Measurements from ENCODE around the gene NOTCH1. TPM values are rescaled to one million over a fixed set of nuclear protein-coding genes. Genes with fewer than 3 reads are reported as not detected.

Gene NOTCH1
- total RNA-seq, 1 experiment from 2014 or later, result 53.4 TPM

DNA sequence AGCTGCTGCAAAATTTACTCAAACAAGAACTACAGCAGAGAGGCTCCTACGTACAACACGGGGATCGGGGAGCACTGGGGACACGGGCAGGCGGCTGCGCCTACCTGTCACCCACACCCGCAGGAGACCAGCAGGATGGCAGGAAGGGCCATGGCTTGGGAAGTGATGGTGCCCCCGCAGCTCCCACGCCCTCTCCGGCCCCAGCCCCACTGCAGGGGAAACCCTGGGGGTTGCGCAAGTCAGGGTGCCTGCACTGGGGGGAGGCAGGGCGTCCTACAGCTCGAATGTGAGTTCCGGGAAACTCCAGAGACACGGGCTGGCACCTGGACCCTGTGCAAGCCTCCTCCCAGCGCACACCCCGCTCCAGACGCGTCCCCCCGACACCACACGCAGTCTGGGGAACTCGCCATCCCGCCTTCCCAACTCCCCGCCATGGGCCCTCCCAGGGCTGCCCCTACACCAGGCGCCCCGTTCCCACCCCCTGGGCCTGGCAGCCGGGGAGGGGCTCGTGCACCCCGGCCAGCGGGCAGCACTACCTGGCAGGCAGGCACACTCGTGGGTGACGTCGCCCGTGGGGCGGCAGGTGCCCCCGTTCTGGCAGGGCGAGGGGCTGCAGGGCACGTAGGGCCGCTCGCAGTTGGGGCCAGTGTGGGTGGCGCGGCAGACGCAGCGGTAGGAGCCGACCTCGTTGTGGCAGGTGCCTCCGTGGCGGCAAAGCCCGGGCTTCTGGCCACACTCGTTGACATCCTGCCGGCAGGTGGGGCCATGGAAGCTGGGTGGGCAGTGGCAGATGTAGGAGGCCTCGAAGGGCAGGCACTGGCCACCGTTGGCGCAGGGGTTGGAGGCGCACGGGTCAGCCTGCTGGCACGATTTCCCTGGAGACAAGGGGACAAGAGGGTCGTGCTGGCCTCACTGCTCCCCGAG, 23.3 kb downstream of the NOTCH1 start:
- TF ChIP-seq, protein P1, sequence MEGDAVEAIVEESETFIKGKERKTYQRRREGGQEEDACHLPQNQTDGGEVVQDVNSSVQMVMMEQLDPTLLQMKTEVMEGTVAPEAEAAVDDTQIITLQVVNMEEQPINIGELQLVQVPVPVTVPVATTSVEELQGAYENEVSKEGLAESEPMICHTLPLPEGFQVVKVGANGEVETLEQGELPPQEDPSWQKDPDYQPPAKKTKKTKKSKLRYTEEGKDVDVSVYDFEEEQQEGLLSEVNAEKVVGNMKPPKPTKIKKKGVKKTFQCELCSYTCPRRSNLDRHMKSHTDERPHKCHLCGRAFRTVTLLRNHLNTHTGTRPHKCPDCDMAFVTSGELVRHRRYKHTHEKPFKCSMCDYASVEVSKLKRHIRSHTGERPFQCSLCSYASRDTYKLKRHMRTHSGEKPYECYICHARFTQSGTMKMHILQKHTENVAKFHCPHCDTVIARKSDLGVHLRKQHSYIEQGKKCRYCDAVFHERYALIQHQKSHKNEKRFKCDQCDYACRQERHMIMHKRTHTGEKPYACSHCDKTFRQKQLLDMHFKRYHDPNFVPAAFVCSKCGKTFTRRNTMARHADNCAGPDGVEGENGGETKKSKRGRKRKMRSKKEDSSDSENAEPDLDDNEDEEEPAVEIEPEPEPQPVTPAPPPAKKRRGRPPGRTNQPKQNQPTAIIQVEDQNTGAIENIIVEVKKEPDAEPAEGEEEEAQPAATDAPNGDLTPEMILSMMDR (IDR thresholded peaks at IDR 0.05; ENCODE audit: unreplicated experiment), result no peak
- Mint-ChIP-seq H3K36me3 (ENCODE audit: insufficient read depth, unreplicated experiment) (peaks cover 15% of the 10 kb centered on the region), H3K27ac (ENCODE audit: low read depth, unreplicated experiment) (no peak overlapping the region), H3K9me3 (ENCODE audit: unreplicated experiment) (no peaks in the 10 kb centered on the region), H3K4me1 (ENCODE audit: insufficient read depth, unreplicated experiment) (no peaks in the 10 kb centered on the region), H3K4me3 (ENCODE audit: unreplicated experiment) (no peak overlapping the region), H3K27me3 (ENCODE audit: insufficient read depth, unreplicated experiment) (no peaks in the 10 kb centered on the region)
- ChIA-PET POLR2A (no interaction called here), CTCF (interaction anchor here (3.2 kb wide), 1 partner anchor 35 kb away, joined by 11 read pairs; no protein-coding TSS in a partner anchor)
- no peak for DNase-seq (ENCODE audit: unreplicated experiment)
- BruUV-seq (replicated peaks), result no TSS peak
- intact Hi-C loops (cut with micrococcal nuclease), result no loop called here

DNA sequence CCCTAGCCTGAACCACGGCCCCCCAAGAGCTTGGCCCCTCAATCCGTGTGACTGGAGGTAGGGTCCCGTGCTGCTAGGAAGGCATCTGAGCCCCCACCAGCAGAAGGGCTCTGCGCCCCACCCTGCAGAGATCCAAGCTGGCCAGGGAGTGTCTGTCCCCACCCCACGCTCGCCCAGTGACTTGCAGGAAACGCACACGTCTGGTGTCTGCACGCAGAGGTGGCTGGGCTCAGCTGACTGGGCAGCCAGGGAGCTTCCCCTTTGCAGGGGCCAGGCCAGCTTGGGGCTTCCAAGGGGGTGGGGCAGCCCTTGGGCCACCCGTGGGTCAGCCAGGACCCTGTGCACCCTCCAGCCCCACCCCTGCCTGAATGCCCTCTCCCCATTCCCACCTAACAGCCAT, 24.3 kb downstream of the NOTCH1 start:
- BruUV-seq (replicated peaks), result no TSS peak
- ChIA-PET POLR2A (no interaction called here), CTCF (interaction anchor here (0.6 to 3.2 kb wide), 3 partner anchors 34 to 104 kb away, joined by 3 to 11 read pairs (median 5); no protein-coding TSS in a partner anchor)
- Mint-ChIP-seq H3K36me3 (ENCODE audit: insufficient read depth, unreplicated experiment) (peaks cover 17% of the 10 kb centered on the region), H3K4me3 (ENCODE audit: unreplicated experiment) (no peak overlapping the region), H3K27ac (ENCODE audit: low read depth, unreplicated experiment) (no peak overlapping the region), H3K4me1 (ENCODE audit: insufficient read depth, unreplicated experiment) (no peaks in the 10 kb centered on the region), H3K9me3 (ENCODE audit: unreplicated experiment) (no peaks in the 10 kb centered on the region), H3K27me3 (ENCODE audit: insufficient read depth, unreplicated experiment) (no peaks in the 10 kb centered on the region)
- intact Hi-C loops (cut with micrococcal nuclease), result no loop called here
- TF ChIP-seq, protein P1 (IDR thresholded peaks at IDR 0.05; ENCODE audit: unreplicated experiment), result no peak
- DNase-seq (ENCODE audit: unreplicated experiment), result no peak

DNA sequence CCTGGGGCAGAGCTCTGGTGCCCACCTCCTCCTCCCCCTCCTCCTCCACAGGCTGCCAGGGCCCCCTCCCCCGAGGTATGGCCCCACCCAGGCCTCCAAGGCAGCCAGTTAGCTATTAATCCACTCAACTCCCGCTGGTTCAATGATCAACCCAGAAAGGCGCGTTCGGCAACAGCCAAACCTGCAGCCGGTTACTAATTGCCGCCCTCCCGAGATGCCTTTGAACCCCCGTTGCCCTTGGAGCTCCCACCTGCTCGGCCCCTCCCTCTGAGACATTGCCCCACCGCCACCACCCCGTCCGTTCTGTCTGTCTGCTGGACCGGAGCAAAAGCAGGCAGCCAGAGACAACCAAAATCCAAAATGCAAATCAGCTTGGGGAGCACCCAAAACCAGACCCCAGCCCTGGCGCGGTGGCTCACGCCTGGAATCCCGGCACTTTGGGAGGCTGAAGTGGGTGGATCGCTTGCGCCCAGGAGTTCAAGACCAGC, 25.8 kb downstream of the NOTCH1 start:
- intact Hi-C loops (cut with micrococcal nuclease), result no loop called here
- H3K36me3 Mint-ChIP-seq (ENCODE audit: insufficient read depth, unreplicated experiment), result peaks cover 26% of the 10 kb centered on the region
- no peak for DNase-seq (ENCODE audit: unreplicated experiment)
- H3K4me1 Mint-ChIP-seq (ENCODE audit: insufficient read depth, unreplicated experiment), result no peaks in the 10 kb centered on the region
- TF ChIP-seq, protein P1 (IDR thresholded peaks at IDR 0.05; ENCODE audit: unreplicated experiment), result no peak
- ChIA-PET POLR2A (interaction anchor here (0.7 kb wide), 1 partner anchor 11 kb away, joined by 3 read pairs; no protein-coding TSS in a partner anchor), CTCF (interaction anchor here (1.2 to 3.2 kb wide), 2 partner anchors 32 to 106 kb away, joined by 5 to 11 read pairs; no protein-coding TSS in a partner anchor)
- BruUV-seq (replicated peaks), result no TSS peak
- no peaks in the 10 kb centered on the region for H3K27me3 Mint-ChIP-seq (ENCODE audit: insufficient read depth, unreplicated experiment)
- no peak overlapping the region for H3K4me3 Mint-ChIP-seq (ENCODE audit: unreplicated experiment)
- no peaks in the 10 kb centered on the region for H3K9me3 Mint-ChIP-seq (ENCODE audit: unreplicated experiment)
- no peak overlapping the region for H3K27ac Mint-ChIP-seq (ENCODE audit: low read depth, unreplicated experiment)

DNA sequence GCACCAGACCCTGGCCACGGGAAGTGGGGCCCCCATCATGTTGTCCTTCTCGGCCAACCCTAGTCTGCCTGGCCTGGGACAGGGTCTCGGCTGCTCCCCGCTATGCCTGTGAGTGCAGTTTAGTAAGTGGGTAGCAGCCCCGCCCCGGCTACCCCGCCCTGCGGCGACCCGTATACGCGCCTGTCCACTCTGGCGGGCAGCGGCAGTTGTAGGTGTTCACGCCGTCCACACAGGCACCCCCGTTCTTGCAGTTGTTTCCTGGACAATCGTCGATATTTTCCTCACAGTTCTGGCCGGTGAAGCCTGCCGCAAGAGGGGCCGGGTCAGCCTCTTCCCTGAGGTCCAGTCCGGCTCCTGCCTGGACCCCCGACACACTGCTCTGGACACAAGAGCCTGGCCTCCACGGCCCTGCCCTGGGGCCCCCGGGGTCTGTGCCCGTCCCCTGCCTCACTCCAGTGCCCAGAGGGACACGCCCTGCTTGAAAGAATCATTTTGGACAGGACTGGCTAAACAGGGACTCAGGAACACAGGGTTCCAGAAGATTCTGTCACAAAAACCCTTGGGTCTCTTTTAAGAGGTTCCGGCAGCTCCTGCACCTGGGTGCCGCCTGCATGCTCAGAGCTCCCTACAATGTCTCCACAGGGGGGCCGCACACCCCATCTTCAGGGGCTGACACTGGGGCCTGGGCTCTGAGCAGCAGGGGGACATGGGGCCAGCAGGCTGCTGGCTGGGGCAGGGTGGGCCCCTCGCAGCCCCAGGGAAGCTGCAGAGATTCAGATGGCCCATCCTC, 26.4 kb downstream of the NOTCH1 start:
- peaks cover 24% of the 10 kb centered on the region for H3K36me3 Mint-ChIP-seq (ENCODE audit: insufficient read depth, unreplicated experiment)
- no TSS peak for BruUV-seq (replicated peaks)
- TF ChIP-seq, protein P1 (IDR thresholded peaks at IDR 0.05; ENCODE audit: unreplicated experiment), result no peak
- ChIA-PET POLR2A (no interaction called here), CTCF (interaction anchor here (1.2 to 3.2 kb wide), 2 partner anchors 31 to 106 kb away, joined by 5 to 11 read pairs; no protein-coding TSS in a partner anchor)
- no peak overlapping the region for H3K4me3 Mint-ChIP-seq (ENCODE audit: unreplicated experiment)
- no peak for DNase-seq (ENCODE audit: unreplicated experiment)
- no peaks in the 10 kb centered on the region for H3K27me3 Mint-ChIP-seq (ENCODE audit: insufficient read depth, unreplicated experiment)
- H3K9me3 Mint-ChIP-seq (ENCODE audit: unreplicated experiment), result no peaks in the 10 kb centered on the region
- no peak overlapping the region for H3K27ac Mint-ChIP-seq (ENCODE audit: low read depth, unreplicated experiment)
- H3K4me1 Mint-ChIP-seq (ENCODE audit: insufficient read depth, unreplicated experiment), result no peaks in the 10 kb centered on the region
- intact Hi-C loops (cut with micrococcal nuclease), result no loop called here

All from MCF 10A (cell line).